Effector memory CD4-positive, alpha-beta T cell (primary cell): ENCODE measurements around the gene BLM.

Source experiments
- DNase-seq, 3 donors: peaks; one replicate each; pipeline ENCODE4 v3.0.0-alpha.2; 2020
- H3K27ac ChIP-seq: 2 replicates; pipeline ENCODE4 v1.7.0; 2013; ENCODE audit warnings: mild to moderate bottlenecking, low read length, moderate library complexity; ENCODE audit not compliant: insufficient read depth, poor library complexity, severe bottlenecking
- H3K27me3 ChIP-seq: replicated peaks from 2 replicates; pipeline ENCODE4 v1.7.0; 2013; ENCODE audit warnings: mild to moderate bottlenecking, low read length; ENCODE audit not compliant: insufficient read depth, control insufficient read depth, poor library complexity, severe bottlenecking
- H3K36me3 ChIP-seq: 2 replicates; pipeline ENCODE4 v1.7.0; 2013; ENCODE audit warnings: mild to moderate bottlenecking, low read length, moderate library complexity; ENCODE audit not compliant: control insufficient read depth, insufficient read depth
- H3K4me1 ChIP-seq: 2 replicates; pipeline ENCODE4 v1.7.0; 2013; ENCODE audit warnings: low read length, mild to moderate bottlenecking; ENCODE audit not compliant: control insufficient read depth, insufficient read depth, poor library complexity, severe bottlenecking
- H3K4me3 ChIP-seq: 2 replicates; pipeline ENCODE4 v1.7.0; 2013; ENCODE audit warnings: low read length, low read depth, mild to moderate bottlenecking; ENCODE audit not compliant: insufficient read depth, poor library complexity, severe bottlenecking
- H3K9me3 ChIP-seq: 2 replicates; pipeline ENCODE4 v1.7.0; 2013; ENCODE audit warnings: mild to moderate bottlenecking, low read length, moderate library complexity; ENCODE audit not compliant: control insufficient read depth

BLM gene

DNA sequence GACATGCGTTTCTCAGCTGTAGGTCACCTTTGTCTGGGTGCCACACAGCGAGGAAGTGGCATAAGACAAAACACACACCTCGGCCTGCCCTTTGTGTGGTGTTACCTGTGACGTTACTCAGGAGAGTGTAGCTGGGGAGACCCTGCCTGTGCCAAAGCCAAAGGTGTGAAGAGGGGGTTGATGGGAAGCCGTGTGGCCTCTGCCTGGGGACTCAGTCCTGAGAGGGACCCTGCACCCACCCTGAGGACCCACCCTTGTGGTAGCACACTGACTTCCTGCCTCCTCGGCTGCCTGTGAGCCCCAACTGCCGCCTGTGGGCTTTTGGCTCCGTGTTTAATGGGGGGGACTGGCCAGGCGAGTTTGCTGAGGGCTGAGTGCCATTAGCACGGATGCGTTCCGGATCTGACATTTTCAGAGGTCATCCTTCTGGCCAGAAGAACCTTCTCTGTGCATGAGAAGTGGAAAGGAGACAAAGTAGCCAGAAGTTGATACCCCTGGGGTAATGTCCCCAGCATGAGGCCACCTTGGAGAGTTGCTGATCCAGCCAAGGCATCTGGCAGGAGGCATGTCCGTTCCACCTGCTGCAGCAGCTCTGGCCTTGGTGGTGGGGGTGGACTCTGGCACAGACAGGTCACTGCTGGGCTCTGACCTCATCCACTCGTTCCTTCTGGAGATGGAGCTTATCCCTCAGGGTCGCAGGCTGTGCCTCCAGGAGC, 99.4 kb downstream of the BLM start:
- Histone ChIP-seq H3K4me1 (peaks cover 13% of the 10 kb centered on the region), H3K27ac (no peak overlapping the region), H3K9me3 (no peaks in the 10 kb centered on the region), H3K4me3 (no peak overlapping the region), H3K27me3 (no peaks in the 10 kb centered on the region), H3K36me3 (no peaks in the 10 kb centered on the region)
- DNase-seq, result no peak

DNA sequence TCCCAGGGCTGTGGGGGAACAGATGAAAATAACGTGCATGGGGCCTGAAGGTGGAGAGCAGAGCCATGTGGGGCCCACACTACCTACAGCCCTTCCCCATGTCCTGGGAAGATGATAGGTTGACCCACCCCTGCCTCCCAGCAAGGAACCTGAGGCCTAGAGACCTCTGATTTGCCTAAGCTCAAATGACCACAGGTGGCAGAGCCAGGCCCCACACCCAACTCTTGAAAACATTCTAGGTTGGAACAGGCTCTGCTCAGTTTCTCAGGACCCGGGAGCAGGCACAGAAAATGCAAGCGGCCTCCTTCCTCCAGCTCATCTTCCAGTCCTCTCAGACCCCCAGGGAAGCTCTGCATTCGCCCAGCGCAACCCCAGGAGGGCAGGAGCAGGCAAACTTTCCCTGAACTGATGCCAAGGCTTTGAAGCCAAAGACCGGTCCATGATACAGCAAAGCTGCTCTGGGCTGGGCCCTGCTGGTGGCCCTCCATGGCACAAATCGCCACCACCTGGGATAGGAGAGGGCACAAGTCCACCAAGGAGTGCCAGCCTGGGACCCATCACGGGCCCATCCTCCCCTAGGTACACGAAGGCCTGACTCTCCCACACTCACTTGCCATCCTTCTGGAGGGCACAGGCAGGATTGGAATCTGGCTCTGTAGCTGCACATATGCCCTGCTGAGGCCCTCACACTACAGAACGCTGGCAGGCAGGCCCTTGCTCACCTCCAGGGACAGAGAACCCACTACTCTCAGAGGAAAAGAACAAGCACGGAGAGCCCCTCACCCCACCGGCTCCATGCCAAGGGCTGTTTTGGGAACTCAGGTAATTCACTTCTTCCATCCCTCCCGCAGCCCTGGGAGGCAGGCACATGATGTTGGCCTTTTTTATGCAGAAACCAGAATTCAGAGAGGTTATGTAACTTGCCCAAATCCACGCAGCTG, 100.2 kb downstream of the BLM start:
- Histone ChIP-seq H3K27ac (no peak overlapping the region), H3K4me1 (peaks cover 13% of the 10 kb centered on the region), H3K9me3 (no peaks in the 10 kb centered on the region)

DNA sequence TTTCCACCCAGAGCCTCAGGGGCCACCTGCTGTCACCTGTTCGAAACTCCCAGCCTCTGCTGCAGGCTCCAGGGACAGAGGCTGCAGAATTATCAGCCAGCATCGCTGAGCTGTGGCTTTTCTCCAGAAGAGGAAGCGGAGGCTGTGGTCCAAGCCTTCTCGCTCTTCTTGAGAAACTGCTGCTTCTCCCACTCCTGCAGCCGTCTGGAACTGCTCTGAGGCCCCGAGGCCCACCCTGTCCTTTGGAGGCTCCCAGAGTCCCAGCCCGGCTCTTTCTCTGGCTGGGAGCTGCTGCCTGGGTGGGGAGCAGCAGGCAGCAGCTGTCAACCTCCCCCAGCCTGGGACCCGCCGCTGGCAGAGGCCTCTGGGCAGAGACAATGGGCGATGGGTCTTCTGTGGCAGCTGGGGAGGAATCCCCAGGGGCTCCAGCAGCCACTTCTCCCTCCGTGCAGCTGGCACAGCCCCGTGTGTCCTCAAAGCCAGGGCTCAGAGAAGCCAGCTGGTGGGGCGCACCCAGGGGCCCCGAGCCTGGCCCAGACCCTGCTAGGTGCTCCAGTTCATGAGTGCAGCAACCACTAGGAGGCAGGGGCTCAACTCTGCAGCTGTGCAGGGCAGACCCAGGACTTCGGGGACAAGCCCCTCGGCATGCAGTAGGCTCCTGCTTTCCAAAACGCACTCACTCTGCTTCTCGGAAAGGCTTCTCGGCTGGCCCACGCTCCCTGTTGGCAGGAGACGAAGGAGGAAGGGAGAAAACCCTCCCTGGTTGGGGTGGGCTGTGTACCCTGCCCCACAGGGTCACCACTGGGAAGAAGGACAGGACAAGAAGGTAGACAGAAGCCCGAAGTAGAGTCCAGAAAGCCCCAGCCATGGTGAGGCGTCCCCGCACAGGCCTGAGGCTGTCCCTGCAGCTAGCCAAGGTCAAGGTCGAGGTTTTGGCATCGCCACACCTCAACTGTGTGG, 101.4 kb downstream of the BLM start:
- DNase-seq, result no peak

More for the DNA sequence above, 100.2 kb downstream of the BLM start:
- H3K36me3 ChIP-seq, result no peaks in the 10 kb centered on the region
- H3K4me3 ChIP-seq, result no peak overlapping the region
- no peak for DNase-seq
- no peaks in the 10 kb centered on the region for H3K27me3 ChIP-seq

DNA sequence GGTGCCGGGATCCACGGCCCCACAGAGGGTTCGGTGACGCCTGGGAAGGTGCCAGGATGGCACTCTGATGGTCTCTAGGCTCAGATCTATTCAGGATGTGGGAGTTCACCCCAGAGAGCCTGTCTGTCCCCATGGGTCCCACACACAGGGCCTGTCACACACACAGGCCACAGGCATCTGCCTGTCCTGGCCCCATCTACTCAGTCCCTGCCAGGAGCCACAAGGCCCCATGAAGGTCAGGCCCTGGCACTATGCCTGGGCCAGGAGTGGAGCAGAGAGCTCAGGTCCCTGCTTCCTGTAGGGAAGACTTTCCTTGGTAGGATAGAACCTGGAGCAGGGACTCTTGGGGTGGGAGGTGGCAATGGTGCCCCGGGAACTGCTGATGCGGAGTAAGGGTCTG, 102.2 kb downstream of the BLM start:
- peaks cover 5% of the 10 kb centered on the region for H3K4me1 ChIP-seq
- DNase-seq, result no peak
- no peaks in the 10 kb centered on the region for H3K36me3 ChIP-seq
- H3K27me3 ChIP-seq, result no peaks in the 10 kb centered on the region
- H3K9me3 ChIP-seq, result no peaks in the 10 kb centered on the region
- H3K4me3 ChIP-seq, result no peak overlapping the region
- H3K27ac ChIP-seq, result no peak overlapping the region

More for the DNA sequence above, 101.4 kb downstream of the BLM start:
- Histone ChIP-seq H3K36me3 (no peaks in the 10 kb centered on the region), H3K4me3 (no peak overlapping the region), H3K27me3 (no peaks in the 10 kb centered on the region), H3K9me3 (no peaks in the 10 kb centered on the region), H3K4me1 (peaks cover 13% of the 10 kb centered on the region), H3K27ac (no peak overlapping the region)

DNA sequence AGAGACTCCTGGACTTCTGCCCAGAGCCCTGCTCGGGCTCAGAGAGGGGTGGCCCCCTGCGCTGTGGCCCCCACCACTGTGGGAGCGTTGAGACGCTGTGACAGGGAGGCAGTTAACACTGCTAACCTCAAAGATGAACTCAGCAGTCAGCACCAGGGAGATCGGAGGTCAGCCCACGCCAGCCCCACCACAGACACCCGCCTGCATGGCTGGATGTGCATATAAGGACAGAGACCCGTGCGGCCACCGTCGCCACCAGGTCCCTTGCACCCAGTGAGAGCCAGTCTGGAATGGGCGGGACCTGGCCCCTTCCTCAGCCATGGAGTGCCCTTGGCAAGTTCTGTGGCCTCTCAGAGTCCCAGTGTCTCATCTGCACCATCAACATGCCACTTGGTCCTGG, 102.7 kb downstream of the BLM start:
- H3K27me3 ChIP-seq, result no peaks in the 10 kb centered on the region
- H3K9me3 ChIP-seq, result no peaks in the 10 kb centered on the region
- no peaks in the 10 kb centered on the region for H3K36me3 ChIP-seq
- DNase-seq, result no peak
- H3K4me3 ChIP-seq, result no peak overlapping the region
- no peak overlapping the region for H3K27ac ChIP-seq
- no peaks in the 10 kb centered on the region for H3K4me1 ChIP-seq

DNA sequence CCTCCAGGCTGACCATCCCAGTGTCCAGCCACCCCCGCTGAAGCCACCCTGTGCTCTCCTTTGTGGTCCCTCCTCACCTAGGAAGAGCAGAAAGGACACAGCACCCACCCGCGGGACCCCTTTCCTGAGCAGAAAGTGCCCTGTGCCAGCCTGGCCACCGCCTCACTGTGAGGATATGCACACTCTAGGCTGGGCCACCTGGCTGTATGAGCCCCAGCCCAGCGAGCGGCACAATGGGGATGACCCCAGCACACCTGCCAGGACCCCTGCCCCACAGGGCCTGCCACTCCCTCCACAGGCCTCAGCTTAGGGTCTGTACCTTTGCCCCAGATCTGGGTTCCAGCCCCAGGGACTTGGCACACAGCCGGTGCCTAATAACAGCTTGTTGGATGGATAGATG, 103.3 kb downstream of the BLM start:
- no peak for DNase-seq
- no peaks in the 10 kb centered on the region for H3K36me3 ChIP-seq
- H3K4me3 ChIP-seq, result no peak overlapping the region
- no peak overlapping the region for H3K27ac ChIP-seq
- no peaks in the 10 kb centered on the region for H3K27me3 ChIP-seq
- no peaks in the 10 kb centered on the region for H3K9me3 ChIP-seq
- H3K4me1 ChIP-seq, result no peaks in the 10 kb centered on the region

DNA sequence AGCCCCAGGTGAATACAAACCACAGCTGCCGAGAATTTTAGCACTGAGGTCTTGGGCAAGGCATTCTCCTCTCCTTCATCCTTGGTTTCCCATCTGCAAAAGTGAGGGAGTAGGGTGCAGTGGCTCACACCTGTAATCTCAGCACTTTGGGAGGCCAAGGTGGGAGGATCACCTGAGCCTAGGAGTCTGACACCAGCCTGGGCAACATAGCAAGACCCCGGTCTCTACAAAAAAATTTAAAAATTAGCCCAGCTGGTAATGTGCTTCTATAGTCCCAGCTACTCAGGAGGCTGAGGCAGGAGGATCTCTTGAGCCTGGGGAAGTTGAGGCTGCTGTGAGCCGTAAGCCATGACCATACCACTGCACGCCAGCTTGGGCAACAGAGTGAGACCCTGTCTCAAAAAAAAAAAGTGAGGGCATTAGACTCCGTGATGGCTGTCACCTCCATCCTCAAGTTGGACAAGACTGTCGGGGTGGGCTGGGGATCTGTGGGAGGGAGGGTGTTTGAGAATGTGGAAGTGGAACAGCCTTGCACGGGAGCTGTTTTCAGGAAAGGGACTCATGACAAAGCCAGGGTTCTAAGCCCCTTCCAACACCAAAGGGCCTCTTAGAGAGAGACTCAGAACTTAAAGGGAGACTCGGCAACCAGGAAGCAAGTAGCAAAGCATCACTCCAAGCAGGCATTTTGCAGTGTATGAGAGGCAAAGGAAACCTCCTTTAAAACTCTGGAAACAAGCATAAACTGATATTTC, 105.2 kb downstream of the BLM start:
- Histone ChIP-seq H3K4me1 (no peaks in the 10 kb centered on the region), H3K9me3 (no peaks in the 10 kb centered on the region), H3K27ac (no peak overlapping the region), H3K27me3 (no peaks in the 10 kb centered on the region), H3K36me3 (no peaks in the 10 kb centered on the region), H3K4me3 (no peak overlapping the region)
- DNase-seq, result no peak

DNA sequence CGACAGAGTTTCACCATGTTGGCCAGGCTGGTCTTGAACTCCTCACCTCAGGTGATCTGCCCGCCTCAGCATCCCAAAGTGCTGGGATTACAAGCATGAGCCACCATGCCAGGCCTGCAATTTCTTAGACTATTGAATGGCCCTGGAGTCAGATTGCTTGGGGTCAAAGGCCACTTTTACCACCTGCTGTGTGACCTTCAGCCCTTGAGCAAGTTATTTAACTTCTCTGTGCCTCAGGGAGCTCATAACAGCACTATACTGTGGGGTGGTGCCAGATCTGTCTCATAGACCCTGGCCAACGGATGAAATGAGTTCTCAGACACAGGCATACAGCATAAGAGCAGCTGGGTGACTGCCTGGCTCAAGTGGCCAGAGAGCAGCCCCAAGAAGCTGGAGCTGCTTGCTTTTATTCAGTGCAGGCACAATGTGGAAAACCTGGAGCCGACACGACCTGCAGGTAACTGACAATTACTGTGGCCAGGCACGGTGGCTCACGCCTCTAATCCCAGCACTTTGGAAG, 106.4 kb downstream of the BLM start:
- Histone ChIP-seq H3K9me3 (no peaks in the 10 kb centered on the region), H3K27ac (no peak overlapping the region), H3K27me3 (no peaks in the 10 kb centered on the region), H3K36me3 (no peaks in the 10 kb centered on the region), H3K4me1 (no peaks in the 10 kb centered on the region), H3K4me3 (no peak overlapping the region)
- no peak for DNase-seq
